Adrenal gland (tissue), 12 donors: Measurements from ENCODE around the gene SLC35F2. TPM values are rescaled to one million over a fixed set of nuclear protein-coding genes. Genes with fewer than 3 reads are reported as not detected.

Source experiments
- DNase-seq, 7 donors: peaks; one replicate each; pipeline ENCODE4 v3.0.0-alpha.2; 2019 to 2020
- H3K27ac ChIP-seq, 5 donors: fragments of 200-600 bp; sonication (generic) in 4 of 5; 1 replicate in 3 of 5; 2 replicates in 2 of 5; pipeline versions ENCODE4 v1.5.1 to v1.8.0; 2016 to 2020; ENCODE audit warnings: mild to moderate bottlenecking in 1 of 5
- H3K27me3 ChIP-seq: fragments of 200-600 bp; 2 replicates; pipeline ENCODE4 v1.8.0; 2021
- H3K36me3 ChIP-seq, 2 donors: fragments of 200-600 bp; replicated peaks in 1 of 2; 1 replicate in 1 of 2; 2 replicates in 1 of 2; pipeline versions ENCODE4 v1.5.1 to v1.8.0; 2018 to 2022
- H3K4me1 ChIP-seq, 2 donors: fragments of 200-600 bp; replicated peaks in 1 of 2; 1 replicate in 1 of 2; 2 replicates in 1 of 2; pipeline versions ENCODE4 v1.5.1 to v1.8.0; 2018 to 2021
- H3K4me3 ChIP-seq, 4 donors: fragments of 200-600 bp; sonication (generic) in 3 of 4; one replicate each; pipeline ENCODE4 v1.5.1; 2016 to 2018
- H3K9me3 ChIP-seq, 3 donors: fragments of 200-600 bp; sonication (generic) in 1 of 3; replicated peaks in 1 of 3; 1 replicate in 2 of 3; 2 replicates in 1 of 3; pipeline versions ENCODE4 v1.5.1 to v1.8.0; 2016 to 2021
- CTCF ChIP-seq, 6 experiments: fragments of 450-650 bp in 4 of 6; fragments of 200-600 bp in 2 of 6; sonication (generic) in 1 of 6; IDR thresholded peaks; 1 replicate in 5 of 6; 2 replicates in 1 of 6; pipeline versions ENCODE4 v1.5.1 to v1.8.0; 2016 to 2021; ENCODE audit warnings: antibody characterized with exemption in 6 of 6, mild to moderate bottlenecking in 2 of 6, moderate library complexity in 1 of 6
- POLR2A ChIP-seq, 2 donors: fragments of 450-650 bp; IDR thresholded peaks; one replicate each; pipeline ENCODE4 v1.6.1; 2017; ENCODE audit warnings: antibody characterized with exemption in 2 of 2, mild to moderate bottlenecking in 2 of 2, moderate library complexity in 1 of 2
- WGBS, 4 donors: extraction: QIAGEN DNeasy Blood & Tissue Kit in 2 of 4; methylation state at CpG; one replicate each; pipeline versions ENCODE4 v1.1.5 to v1.1.7; 2013 to 2017; 5-methylcytosine and 5-hydroxymethylcytosine counted together
- intact Hi-C, 2 donors: fragments of 100-400 bp; cut with DNase I; formaldehyde crosslinking; loops; one replicate each; pipeline versions ENCODE4 v1.14.1 to v1.15.0; 2022 to 2023
- polyA plus RNA-seq, 3 donors: library from polyadenylated mRNA; stranded (reverse); fragments of 200-250 nt in 2 of 3; fragments of 350-450 nt in 1 of 3; fragmentation: Illumina TruSeq in 1 of 3; extraction: RNeasy Lipid Tissue Mini Kit (QIAGEN cat#74804) in 1 of 3; gene quantifications; one replicate each; pipeline ENCODE4 v1.2.3, GENCODE V29; 2013 to 2014
- total RNA-seq, 9 donors: library from RNA; depleted of rRNA in 4 of 9; stranded (reverse); fragments of >200 nt in 4 of 9; fragments of 120-200 nt in 1 of 9; fragmentation: NEBNext Ultra II Directional in 1 of 9; extraction: Animal tissue kit (Norgen Biotek cat#: 25700) in 1 of 9; gene quantifications; one replicate each; pipeline versions ENCODE4 v1.1.0 to v1.2.4, GENCODE V29; 2013 to 2023
- donor health status: healthy with polysubstance abuse.
- donor health status: Bipolar disorder and iron deficiency.
- donor health status: DM: yes; HTN: yes; CAD: no.
- donor health status: DM: no; HTN: no; CAD: no.
- donor health status: DM: no; HTN: no; CAD: no.
- donor health status: DM: yes; HTN: yes; CAD: no.

Gene SLC35F2
- total and polyA plus RNA-seq, 12 donors = 0.33 to 6.3 (median 1.6) TPM

DNA sequence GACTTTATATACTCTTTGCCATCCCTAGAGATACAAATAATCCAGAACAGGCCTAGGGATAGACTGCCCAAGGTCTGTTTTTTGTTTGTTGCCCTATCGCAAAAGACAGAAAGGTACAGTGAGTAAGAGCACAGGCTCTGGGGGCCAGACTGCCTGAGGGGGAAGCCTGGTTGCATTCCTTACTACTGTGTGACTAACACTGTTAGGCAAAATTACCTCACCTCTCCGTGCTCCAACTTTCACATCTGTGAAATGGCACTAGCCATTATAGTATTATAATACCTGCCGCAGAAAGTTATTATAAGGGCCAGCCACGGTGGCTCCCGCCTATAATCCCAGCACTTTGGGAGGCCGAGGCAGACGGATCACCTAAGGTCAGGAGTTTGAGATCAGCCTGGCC, 14.5 kb downstream of the SLC35F2 start:
- 90 to 99% (median 95%) methylated on average over 7 of the region's 7 CpGs for WGBS, 4 donors
- intact Hi-C loops = no loop called here
- DNase-seq = no peak
- Histone ChIP-seq H3K4me3 (no peak overlapping the region), H3K27me3 (no peaks in the 10 kb centered on the region), H3K36me3 (no peaks in the 10 kb centered on the region), H3K4me1 (no peaks in the 10 kb centered on the region), H3K9me3 (no peaks in the 10 kb centered on the region), H3K27ac (no peak overlapping the region)
- TF ChIP-seq POLR2A (IDR thresholded peaks at IDR 0.05) (no peak), CTCF (IDR thresholded peaks at IDR 0.05) (no peak)

- intact Hi-C loops = no loop called here
- WGBS, 4 donors = 82 to 88% (median 86%) methylated on average over 7 to 8 of the region's 8 CpGs
These were observed 16.0 kb downstream of the SLC35F2 start for GRCh38 chr11:107842412-107843100.

GRCh38 chr11:107840129-107840484, 18.5 kb downstream of the SLC35F2 start:
- Histone ChIP-seq H3K4me1 (no peaks in the 10 kb centered on the region), H3K36me3 (no peaks in the 10 kb centered on the region), H3K4me3 (no peak overlapping the region), H3K27me3 (no peaks in the 10 kb centered on the region), H3K27ac (peak overlapping the region in 1 of 5 donors; percentile 72), H3K9me3 (no peaks in the 10 kb centered on the region)
- TF ChIP-seq POLR2A (IDR thresholded peaks at IDR 0.05) (no peak), CTCF (IDR thresholded peaks at IDR 0.05) (no peak)
- no peak for DNase-seq
- 42 to 59% (median 54%) methylated on average over 2 of the region's 2 CpGs for WGBS, 4 donors
- intact Hi-C loops = no loop called here

More at GRCh38 chr11:107842412-107843100, 16.0 kb downstream of the SLC35F2 start:
- H3K4me1 ChIP-seq = no peaks in the 10 kb centered on the region
- no peaks in the 10 kb centered on the region for H3K9me3 ChIP-seq
- H3K27ac ChIP-seq = no peak overlapping the region
- H3K36me3 ChIP-seq = no peaks in the 10 kb centered on the region
- no peak overlapping the region for H3K4me3 ChIP-seq
- TF ChIP-seq CTCF (IDR thresholded peaks at IDR 0.05) (no peak), POLR2A (IDR thresholded peaks at IDR 0.05) (no peak)
- no peaks in the 10 kb centered on the region for H3K27me3 ChIP-seq
- DNase-seq = no peak

GRCh38 chr11:107836851-107837250, 21.7 kb downstream of the SLC35F2 start:
- WGBS, 4 donors = 56 to 63% (median 60%) methylated on average over 3 of the region's 3 CpGs
- no peak for DNase-seq
- Histone ChIP-seq H3K27me3 (no peaks in the 10 kb centered on the region), H3K4me1 (no peaks in the 10 kb centered on the region), H3K4me3 (no peak overlapping the region), H3K36me3 (no peaks in the 10 kb centered on the region), H3K27ac (no peak overlapping the region), H3K9me3 (no peaks in the 10 kb centered on the region)
- TF ChIP-seq CTCF (IDR thresholded peaks at IDR 0.05) (no peak), POLR2A (IDR thresholded peaks at IDR 0.05) (no peak)
- intact Hi-C loops = no loop called here
